ENCODE data around the gene FBH1.
"Not testable (repeated sequence)": the region's sequence is repeated elsewhere in the genome, so short reads cannot be mapped to it uniquely, and the experiment has no call there.

Gene FBH1

GRCh38 chr10:5906651-5907050, 16.6 kb downstream of the FBH1 start:
- no peak overlapping the region for H3K4me3 ChIP-seq (ENCODE audit: low read length)
- no peak for TF ChIP-seq CTCF (conservative IDR thresholded peaks at IDR 0.05; ENCODE audit: low read depth, low read length)
- DNase-seq (ENCODE audit: low read depth) = no peak

- DNase-seq (ENCODE audit: low read depth); H3K4me3 ChIP-seq (ENCODE audit: low read length): not testable (repeated sequence)
Observed at GRCh38 chr10:5908676-5909075, 18.6 kb downstream of the FBH1 start.

- no peak overlapping the region for H3K4me3 ChIP-seq (ENCODE audit: low read length)
- DNase-seq (ENCODE audit: low read depth) = no peak
- TF ChIP-seq CTCF (conservative IDR thresholded peaks at IDR 0.05; ENCODE audit: low read depth, low read length) = no peak
Observed at GRCh38 chr10:5910323-5911100, 20.5 kb downstream of the FBH1 start.

GRCh38 chr10:5911670-5912069, 21.6 kb downstream of the FBH1 start:
- no peak for TF ChIP-seq CTCF (conservative IDR thresholded peaks at IDR 0.05; ENCODE audit: low read depth, low read length)
- H3K4me3 ChIP-seq (ENCODE audit: low read length) = no peak overlapping the region
- no peak for DNase-seq (ENCODE audit: low read depth)

- TF ChIP-seq CTCF (conservative IDR thresholded peaks at IDR 0.05; ENCODE audit: low read depth, low read length) = no peak
- no peak for DNase-seq (ENCODE audit: low read depth)
- no peak overlapping the region for H3K4me3 ChIP-seq (ENCODE audit: low read length)
Observed at GRCh38 chr10:5913736-5914135, 23.7 kb downstream of the FBH1 start.

- H3K4me3 ChIP-seq (ENCODE audit: low read length) = no peak overlapping the region
- DNase-seq (ENCODE audit: low read depth) = no peak
- TF ChIP-seq CTCF (conservative IDR thresholded peaks at IDR 0.05; ENCODE audit: low read depth, low read length) = no peak
Observed at GRCh38 chr10:5915451-5915850, 25.4 kb downstream of the FBH1 start.

GRCh38 chr10:5917305-5917704, 27.3 kb downstream of the FBH1 start:
- H3K4me3 ChIP-seq (ENCODE audit: low read length) = no peak overlapping the region
- no peak for TF ChIP-seq CTCF (conservative IDR thresholded peaks at IDR 0.05; ENCODE audit: low read depth, low read length)
- DNase-seq (ENCODE audit: low read depth) = no peak
